ENCODE results near the gene DNAJC21. TPM values are rescaled to one million over a fixed set of nuclear protein-coding genes. Genes with fewer than 3 reads are reported as not detected.
A peak's percentile ranks its signal among the peaks of the same experiment; 100 is the strongest.

DNAJC21 gene
- total RNA-seq, 1 experiment from 2014 or later, result 21.8 TPM

GRCh38 chr5:34957321-34957720, 28.0 kb downstream of the DNAJC21 start:
- Histone ChIP-seq H3K9ac (ENCODE audit: low read length) (no peak overlapping the region), H3K27me3 (ENCODE audit: low read length) (no peaks in the 10 kb centered on the region), H3K36me3 (ENCODE audit: low read depth, low read length) (peaks cover 7% of the 10 kb centered on the region; the same call in 1 of the 2 replicates), H3F3A (ENCODE audit: low read length, unreplicated experiment) (no peaks in the 10 kb centered on the region), H4K20me1 (ENCODE audit: low read length) (no peaks in the 10 kb centered on the region), H3K4me2 (ENCODE audit: low read length) (no peak overlapping the region), H3K27ac (ENCODE audit: low read length) (no peak overlapping the region), H2AFZ (ENCODE audit: low read length) (no peak overlapping the region), H3K4me3 (ENCODE audit: low read length) (no peak overlapping the region), H3K79me2 (ENCODE audit: low read length) (no peaks in the 10 kb centered on the region), H3K9me3 (ENCODE audit: low read length) (no peaks in the 10 kb centered on the region), H3K9me2 (replicated peaks; ENCODE audit: low read length) (no peaks in the 10 kb centered on the region), H3K4me1 (ENCODE audit: insufficient read depth, low read length) (peaks cover 13% of the 10 kb centered on the region)
- no peak for DNase-seq
- no TSS peak for BruUV-seq (replicated peaks)
- ChIA-PET POLR2A (ENCODE audit: unreplicated experiment) (no interaction called here), CTCF (interaction anchor here (1.0 kb wide), 1 partner anchor 46 kb away, joined by 3 read pairs; no protein-coding TSS in a partner anchor)
- TF ChIP-seq CTCF (conservative IDR thresholded peaks at IDR 0.05; ENCODE audit: low read depth, low read length), result no peak
- no peak for TF ChIP-seq EZH2 (IDR thresholded peaks at IDR 0.05; ENCODE audit: low read length, unreplicated experiment)
- TF ChIP-seq EZH2phosphoT487 (IDR thresholded peaks at IDR 0.05; ENCODE audit: borderline replicate concordance, low read length), result no peak
- ATAC-seq, result no peak
- intact Hi-C loops (cut with micrococcal nuclease), result no loop called here

- Histone ChIP-seq H3K4me2 (ENCODE audit: low read length) (no peak overlapping the region), H3K4me3 (ENCODE audit: low read length) (no peak overlapping the region), H3K27me3 (ENCODE audit: low read length) (no peaks in the 10 kb centered on the region), H3F3A (ENCODE audit: low read length, unreplicated experiment) (no peaks in the 10 kb centered on the region), H3K79me2 (ENCODE audit: low read length) (no peaks in the 10 kb centered on the region), H3K9me2 (replicated peaks; ENCODE audit: low read length) (no peaks in the 10 kb centered on the region), H3K27ac (ENCODE audit: low read length) (no peak overlapping the region), H2AFZ (ENCODE audit: low read length) (no peak overlapping the region), H3K9ac (ENCODE audit: low read length) (no peak overlapping the region), H4K20me1 (ENCODE audit: low read length) (no peaks in the 10 kb centered on the region), H3K9me3 (ENCODE audit: low read length) (no peaks in the 10 kb centered on the region), H3K36me3 (ENCODE audit: low read depth, low read length) (peaks cover 7% of the 10 kb centered on the region; the same call in 1 of the 2 replicates), H3K4me1 (ENCODE audit: insufficient read depth, low read length) (peaks cover 13% of the 10 kb centered on the region)
- ATAC-seq (peak; percentile 74), DNase-seq (peak; percentile 56)
- intact Hi-C loops (cut with micrococcal nuclease), result loop anchor here (2.0 kb wide), 2 partner anchors 27 to 45 kb away; no protein-coding TSS in a partner anchor
- TF ChIP-seq EZH2 (IDR thresholded peaks at IDR 0.05; ENCODE audit: low read length, unreplicated experiment) (no peak), EZH2phosphoT487 (IDR thresholded peaks at IDR 0.05; ENCODE audit: borderline replicate concordance, low read length) (no peak), CTCF (conservative IDR thresholded peaks at IDR 0.05; ENCODE audit: low read depth, low read length) (peak; percentile 77)
- no TSS peak for BruUV-seq (replicated peaks)
- POLR2A ChIA-PET (ENCODE audit: unreplicated experiment), result interaction anchor here (0.6 kb wide), 1 partner anchor 28 kb away, joined by 3 read pairs; the partner anchor contains the start of gene DNAJC21
- CTCF ChIA-PET, result interaction anchor here (1.0 kb wide), 1 partner anchor 45 kb away, joined by 3 read pairs; no protein-coding TSS in a partner anchor
These were observed 28.7 kb downstream of the DNAJC21 start for GRCh38 chr5:34957857-34958690.
